ENCODE measurements around the gene VASN. TPM values are rescaled to one million over a fixed set of nuclear protein-coding genes. Genes with fewer than 3 reads are reported as not detected.

Gene VASN
- total and polyA plus RNA-seq, 10 of the 15 experiments (the other 5 are each of a cell fraction or from before 2014, with no cell fraction given) = 0.02 to 0.19 (median 0.14) TPM; not detected in 6

DNA sequence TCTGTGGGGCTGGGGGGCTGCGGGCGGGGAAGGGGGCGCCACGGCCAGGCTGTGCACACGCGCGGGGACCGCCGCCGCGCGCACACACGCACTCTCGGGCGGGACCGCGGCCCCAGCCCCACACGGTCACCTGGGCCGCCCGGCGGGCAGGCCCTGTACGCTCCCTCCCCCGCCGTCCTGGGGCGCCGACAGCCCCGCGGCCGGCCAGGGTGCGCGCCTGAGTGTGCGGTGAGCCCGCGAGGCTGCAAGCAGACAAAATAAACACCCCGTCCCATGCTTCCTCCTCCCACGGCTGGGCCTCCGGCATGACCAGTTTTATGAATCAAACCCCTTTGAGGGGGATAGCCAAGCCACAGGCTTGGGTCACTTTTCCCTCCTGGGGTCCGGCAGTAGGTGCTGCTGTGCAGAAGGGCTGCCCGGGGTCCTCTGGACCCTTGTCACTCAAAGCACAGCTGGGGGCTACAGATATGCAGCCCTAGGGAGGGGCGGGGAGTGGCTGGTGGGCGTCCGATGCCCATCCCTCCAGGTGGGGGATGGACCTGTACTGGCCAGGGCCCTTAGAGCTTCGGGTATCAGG lies 441 bp downstream of the VASN start:
- no peaks in the 10 kb centered on the region for H3K9me3 ChIP-seq (replicated peaks; ENCODE audit: control insufficient read depth, insufficient read depth, low read length)
- H2AFZ ChIP-seq (ENCODE audit: control insufficient read depth, low read depth, low read length) = no peak overlapping the region; the same call in 1 of the 2 replicates
- H3K79me2 ChIP-seq (ENCODE audit: control insufficient read depth, insufficient read depth, low read length) = no peaks in the 10 kb centered on the region
- no peaks in the 10 kb centered on the region for H3K27me3 ChIP-seq (replicated peaks in 1 of 2; ENCODE audit: control insufficient read depth in 2 of 2, insufficient read depth in 2 of 2, low read length in 1 of 2)
- H4K20me1 ChIP-seq (ENCODE audit: control insufficient read depth, insufficient read depth) = peaks cover 5% of the 10 kb centered on the region
- ChIA-PET RAD21 (ENCODE audit: unreplicated experiment) (no interaction called here), CTCF (no interaction called here), SMC1A (ENCODE audit: uncharacterized antibody, unreplicated experiment) (no interaction called here), POLR2A (no interaction called here)
- TF ChIP-seq HDAC6 (IDR thresholded peaks at IDR 0.05; ENCODE audit: unreplicated experiment) (no peak), CREB1 (IDR thresholded peaks at IDR 0.05; ENCODE audit: low read depth) (no peak), BACH1 (IDR thresholded peaks at IDR 0.05; ENCODE audit: borderline replicate concordance) (no peak)
- no peak overlapping the region for H3K27ac ChIP-seq (ENCODE audit: control insufficient read depth, insufficient read depth)
- H3K4me3 ChIP-seq = peak overlapping the region; percentile 22; the same call in 1 of the 2 replicates
- H3K9ac ChIP-seq (ENCODE audit: control insufficient read depth, insufficient read depth, low read length) = 0 out of 2 replicates have a peak overlapping the region, but pooled peaks have one; percentile 12
- H3K4me2 ChIP-seq (ENCODE audit: control insufficient read depth, insufficient read depth) = peak overlapping the region; percentile 82
- BruUV-seq (replicated peaks) = no TSS peak
- no peak for FAIRE-seq
- DNase-seq (ENCODE audit: low read depth, low spot score) = no peak
- H3K4me1 ChIP-seq (ENCODE audit: control insufficient read depth, insufficient read depth, low read length) = no peaks in the 10 kb centered on the region
- in situ Hi-C loops (cut with MboI) (no loop called here), intact Hi-C loops (cut with micrococcal nuclease; ENCODE audit: unreplicated experiment) (no loop called here)
- WGBS (ENCODE audit: insufficient coverage, insufficient replicate concordance, low lambda C conversion rate, missing lambda C conversion rate) = 18% methylated on average over 19 of the region's 43 CpGs
- ATAC-seq = peak; percentile 53
- H3K36me3 ChIP-seq (ENCODE audit: control insufficient read depth in 2 of 2, insufficient read depth in 2 of 2, low read length in 1 of 2) = peaks cover 0 to 3% of the 10 kb centered on the region in 2 experiments; a peak in 2 of 4 replicates

DNA sequence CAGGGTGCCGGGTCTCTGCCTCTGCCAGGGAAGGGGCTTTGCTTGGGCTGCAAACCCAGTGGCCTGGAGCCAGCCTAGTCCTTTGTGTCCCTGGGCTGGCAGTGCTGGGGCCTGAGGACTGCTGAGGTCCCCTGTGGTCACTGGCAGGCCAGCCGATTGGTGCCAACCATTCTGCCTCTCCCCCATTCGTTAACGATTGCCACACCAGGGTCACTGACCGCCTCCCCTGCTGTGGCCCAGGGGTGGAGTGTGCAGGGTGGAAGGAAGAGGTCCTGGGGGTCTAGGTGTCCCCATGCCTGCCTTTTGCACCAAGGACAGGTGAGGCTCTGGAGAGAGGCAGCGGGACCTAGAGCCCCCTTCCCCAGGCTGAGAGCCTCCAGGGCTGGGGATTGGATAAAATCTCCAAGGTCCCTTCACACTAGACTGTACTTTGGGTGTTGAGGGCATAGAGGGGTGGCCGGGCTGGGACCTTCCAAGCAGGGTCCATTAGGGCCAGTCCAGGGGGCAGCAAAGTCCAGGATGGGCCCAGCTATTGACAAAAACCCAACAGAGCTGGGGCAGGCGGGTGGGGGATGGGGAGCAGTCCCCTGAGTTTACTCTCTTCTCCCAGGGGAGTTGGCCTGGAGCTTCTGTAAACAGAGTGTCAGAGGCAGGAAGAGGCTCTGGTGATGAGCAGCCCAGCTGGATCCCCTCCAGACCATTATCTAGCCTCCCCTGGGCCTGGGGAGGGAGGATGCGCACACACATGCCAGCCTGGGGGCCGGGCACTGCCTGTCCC lies 1.1 kb downstream of the VASN start:
- DNase-seq (ENCODE audit: low read depth, low spot score) (no peak), FAIRE-seq (no peak), ATAC-seq (peak; percentile 17)
- no peak overlapping the region for H3K27ac ChIP-seq (ENCODE audit: control insufficient read depth, insufficient read depth)
- CTCF ChIA-PET = interaction anchor here (1.3 kb wide), 2 partner anchors 21 to 30 kb away, joined by 3 read pairs; partner anchors contain the start of gene PAM16
- POLR2A ChIA-PET = no interaction called here
- H3K79me2 ChIP-seq (ENCODE audit: control insufficient read depth, insufficient read depth, low read length) = no peaks in the 10 kb centered on the region
- H2AFZ ChIP-seq (ENCODE audit: control insufficient read depth, low read depth, low read length) = no peak overlapping the region
- H4K20me1 ChIP-seq (ENCODE audit: control insufficient read depth, insufficient read depth) = peaks cover 5% of the 10 kb centered on the region
- no peaks in the 10 kb centered on the region for H3K9me3 ChIP-seq (replicated peaks; ENCODE audit: control insufficient read depth, insufficient read depth, low read length)
- BruUV-seq (replicated peaks) = no TSS peak
- peaks cover 0 to 3% of the 10 kb centered on the region in 2 experiments; a peak in 2 of 4 replicates for H3K36me3 ChIP-seq (ENCODE audit: control insufficient read depth in 2 of 2, insufficient read depth in 2 of 2, low read length in 1 of 2)
- H3K9ac ChIP-seq (ENCODE audit: control insufficient read depth, insufficient read depth, low read length) = no peak overlapping the region
- peak overlapping the region; percentile 82 for H3K4me2 ChIP-seq (ENCODE audit: control insufficient read depth, insufficient read depth)
- SMC1A ChIA-PET (ENCODE audit: uncharacterized antibody, unreplicated experiment) = no interaction called here
- H3K4me3 ChIP-seq = no peak overlapping the region
- H3K27me3 ChIP-seq (replicated peaks in 1 of 2; ENCODE audit: control insufficient read depth in 2 of 2, insufficient read depth in 2 of 2, low read length in 1 of 2) = no peaks in the 10 kb centered on the region
- TF ChIP-seq GATAD2B (conservative IDR thresholded peaks at IDR 0.05; ENCODE audit: low read depth) (no peak), BCLAF1 (IDR thresholded peaks at IDR 0.05) (no peak), YBX1 (IDR thresholded peaks at IDR 0.05) (no peak), MEF2B (IDR thresholded peaks at IDR 0.05; ENCODE audit: partially characterized antibody, poor library complexity, severe bottlenecking) (peak; percentile 83), SREBF1 (IDR thresholded peaks at IDR 0.05; ENCODE audit: low read length) (no peak), RCOR1 (conservative IDR thresholded peaks at IDR 0.05; ENCODE audit: low read depth, low read length) (no peak), HDGF (IDR thresholded peaks at IDR 0.05) (no peak)
- intact Hi-C loops (cut with micrococcal nuclease; ENCODE audit: unreplicated experiment) (no loop called here), in situ Hi-C loops (cut with MboI) (no loop called here)
- no peaks in the 10 kb centered on the region for H3K4me1 ChIP-seq (ENCODE audit: control insufficient read depth, insufficient read depth, low read length)
- RAD21 ChIA-PET (ENCODE audit: unreplicated experiment) = no interaction called here
- 81% methylated on average over 10 of the region's 10 CpGs for WGBS (ENCODE audit: insufficient coverage, insufficient replicate concordance, low lambda C conversion rate, missing lambda C conversion rate)

All from GM12878 (cell line).